DOHH2 (cell line): ENCODE results near the gene NBAS.

Source experiments
- CTCF ChIP-seq: fragments of 200-600 bp; sonication (generic); IDR thresholded peaks from one replicate; pipeline ENCODE4 v1.5.1; 2014; ENCODE audit warnings: antibody characterized with exemption, mild to moderate bottlenecking, low read depth, low read length; ENCODE audit not compliant: poor library complexity, severe bottlenecking
- EZH2phosphoT487 ChIP-seq: fragments of 200-600 bp; sonication (generic); IDR thresholded peaks from 2 replicates; pipeline ENCODE4 v1.6.1; 2017; ENCODE audit warnings: borderline replicate concordance, mild to moderate bottlenecking, antibody characterized with exemption, low read length, moderate library complexity, mixed read lengths

GRCh38 chr2:15242936-15243461, 318.1 kb downstream of the NBAS start:
- no peak for TF ChIP-seq CTCF
- TF ChIP-seq EZH2phosphoT487 = no peak
